Eye (tissue), 1 donor: ENCODE data around the gene EFCAB9.

Experiments
- DNase-seq: peaks from one replicate; pipeline ENCODE4 v3.0.0-alpha.2; 2015

Gene EFCAB9

GRCh38 chr5:172166030-172166826 is 27.7 kb upstream of the EFCAB9 start:
- no peak for DNase-seq

- no peak for DNase-seq
Observed at GRCh38 chr5:172167895-172168294, 26.1 kb upstream of the EFCAB9 start.

- no peak for DNase-seq
Observed at GRCh38 chr5:172168311-172168710, 25.7 kb upstream of the EFCAB9 start.

- no peak for DNase-seq
Observed at GRCh38 chr5:172169216-172169615, 24.8 kb upstream of the EFCAB9 start.

GRCh38 chr5:172170251-172170701 is 23.7 kb upstream of the EFCAB9 start:
- no peak for DNase-seq

- DNase-seq: no peak
Observed at GRCh38 chr5:172171118-172171517, 22.9 kb upstream of the EFCAB9 start.

GRCh38 chr5:172172912-172173563 is 20.9 kb upstream of the EFCAB9 start:
- peak; percentile 38 for DNase-seq

- DNase-seq: no peak
Observed at GRCh38 chr5:172173564-172174153, 20.3 kb upstream of the EFCAB9 start.

- DNase-seq: no peak
Observed at GRCh38 chr5:172175263-172175719, 18.7 kb upstream of the EFCAB9 start.

GRCh38 chr5:172177176-172177575 is 16.8 kb upstream of the EFCAB9 start:
- no peak for DNase-seq

- peak; percentile 65 for DNase-seq
Observed at GRCh38 chr5:172178301-172178987, 15.5 kb upstream of the EFCAB9 start.

- peak; percentile 47 for DNase-seq
Observed at GRCh38 chr5:172178991-172179989, 14.7 kb upstream of the EFCAB9 start.

- DNase-seq: no peak
Observed at GRCh38 chr5:172180936-172181335, 13.0 kb upstream of the EFCAB9 start.

GRCh38 chr5:172182291-172182690 is 11.7 kb upstream of the EFCAB9 start:
- DNase-seq: no peak

GRCh38 chr5:172183881-172184280 is 10.1 kb upstream of the EFCAB9 start:
- DNase-seq: no peak

GRCh38 chr5:172185096-172185461 is 8.9 kb upstream of the EFCAB9 start:
- no peak for DNase-seq

GRCh38 chr5:172186114-172186695 is 7.8 kb upstream of the EFCAB9 start:
- no peak for DNase-seq

GRCh38 chr5:172187118-172188032 is 6.6 kb upstream of the EFCAB9 start:
- DNase-seq: peak; percentile 65

GRCh38 chr5:172188033-172188892 is 5.7 kb upstream of the EFCAB9 start, which contains the start of gene STK10:
TSS of gene STK10 (minus strand) at chr5:172188224. CDS start at chr5:172188042, 182 bp downstream.
- peak; percentile 93 for DNase-seq
